WTC11 (cell line): Measurements from ENCODE around the gene JMJD6. TPM values are rescaled to one million over a fixed set of nuclear protein-coding genes. Genes with fewer than 3 reads are reported as not detected.

Experiments used
- ATAC-seq: fragments of 200-7000 bp; cut with Tn5 transposase; 2 replicates; pipeline ENCODE4 v1.10.0; 2021; ENCODE audit warnings: mild to moderate bottlenecking, moderate library complexity
- CTCF ChIA-PET: fragments of 300-600 bp; sonication (Branson Sonifier 250); formaldehyde crosslinking; loops from one replicate; lab custom pipeline; 2021; ENCODE audit warnings: antibody characterized with exemption; lab: Charles Lee
- POLR2A ChIA-PET: fragments of 350-600 bp; sonication (Branson Sonifier 250); formaldehyde crosslinking; loops from one replicate; lab custom pipeline; 2021; ENCODE audit warnings: antibody characterized with exemption; lab: Charles Lee
- DNase-seq: peaks from one replicate; pipeline ENCODE4 v3.0.0; 2021; ENCODE audit warnings: low spot score
- H3K27ac Mint-ChIP-seq: 2 replicates; pipeline ENCODE4 v1.8.0; 2021; ENCODE audit warnings: mixed read lengths
- H3K27me3 Mint-ChIP-seq: 2 replicates; pipeline ENCODE4 v1.8.0; 2021; ENCODE audit warnings: low read depth, mild to moderate bottlenecking, moderate library complexity, mixed read lengths
- H3K36me3 Mint-ChIP-seq: 2 replicates; pipeline ENCODE4 v1.8.0; 2021; ENCODE audit warnings: mixed read lengths
- H3K4me1 Mint-ChIP-seq: 2 replicates; pipeline ENCODE4 v1.8.0; 2022; ENCODE audit warnings: mixed read lengths
- H3K4me3 Mint-ChIP-seq: 2 replicates; pipeline ENCODE4 v1.8.0; 2021; ENCODE audit warnings: mild to moderate bottlenecking, moderate library complexity, mixed read lengths
- H3K9me3 Mint-ChIP-seq: 2 replicates; pipeline ENCODE4 v1.8.0; 2021; ENCODE audit warnings: mixed read lengths
- ATF2 ChIP-seq: sonication (generic); formaldehyde crosslinking; IDR thresholded peaks from 2 replicates; pipeline ENCODE4 v1.8.1; 2022; ENCODE audit warnings: low read depth, missing genetic modification reagents, borderline replicate concordance
- CBFB ChIP-seq: sonication (generic); formaldehyde crosslinking; IDR thresholded peaks from 2 replicates; pipeline ENCODE4 v1.8.1; 2022; ENCODE audit warnings: mild to moderate bottlenecking, low read depth, missing genetic modification reagents
- CREM ChIP-seq: sonication (generic); formaldehyde crosslinking; IDR thresholded peaks from 2 replicates; pipeline ENCODE4 v1.8.1; 2022; ENCODE audit warnings: mild to moderate bottlenecking, missing genetic modification reagents, moderate library complexity
- ESRRA ChIP-seq: sonication (generic); formaldehyde crosslinking; IDR thresholded peaks from 2 replicates; pipeline ENCODE4 v1.8.1; 2022; ENCODE audit warnings: mild to moderate bottlenecking, missing genetic modification reagents, borderline replicate concordance
- GABPB1 ChIP-seq: sonication (generic); formaldehyde crosslinking; IDR thresholded peaks from 2 replicates; pipeline ENCODE4 v1.8.1; 2023; ENCODE audit warnings: mild to moderate bottlenecking, missing genetic modification reagents
- HMGXB4 ChIP-seq: sonication (generic); formaldehyde crosslinking; IDR thresholded peaks from 2 replicates; pipeline ENCODE4 v1.8.1; 2023; ENCODE audit warnings: mild to moderate bottlenecking, moderate library complexity, missing genetic modification reagents
- IRF2 ChIP-seq: sonication (generic); formaldehyde crosslinking; IDR thresholded peaks from 2 replicates; pipeline ENCODE4 v1.8.0; 2022; ENCODE audit warnings: low read depth, missing genetic modification reagents, borderline replicate concordance
- KAT7 ChIP-seq: sonication (generic); formaldehyde crosslinking; IDR thresholded peaks from 2 replicates; pipeline ENCODE4 v1.8.1; 2023; ENCODE audit warnings: missing genetic modification reagents, mild to moderate bottlenecking, borderline replicate concordance
- MYBL2 ChIP-seq: sonication (generic); formaldehyde crosslinking; IDR thresholded peaks from 2 replicates; pipeline ENCODE4 v1.8.1; 2023; ENCODE audit warnings: mild to moderate bottlenecking, moderate library complexity, missing genetic modification reagents
- SMAD4 ChIP-seq: sonication (generic); formaldehyde crosslinking; IDR thresholded peaks from 2 replicates; pipeline ENCODE4 v1.8.0; 2022; ENCODE audit warnings: mild to moderate bottlenecking, missing genetic modification reagents
- TP53 ChIP-seq: sonication (generic); formaldehyde crosslinking; IDR thresholded peaks from 2 replicates; pipeline ENCODE4 v1.8.1; 2023; ENCODE audit warnings: mild to moderate bottlenecking, missing genetic modification reagents
- USF2 ChIP-seq: sonication (generic); formaldehyde crosslinking; IDR thresholded peaks from 2 replicates; pipeline ENCODE4 v1.8.1; 2023; ENCODE audit warnings: mild to moderate bottlenecking, missing genetic modification reagents, moderate library complexity
- ZBTB43 ChIP-seq: sonication (generic); formaldehyde crosslinking; IDR thresholded peaks from 2 replicates; pipeline ENCODE4 v1.8.1; 2023; ENCODE audit warnings: mild to moderate bottlenecking, missing genetic modification reagents
- ZNF396 ChIP-seq: fragments of 250-450 bp; sonication (Bioruptor Pico); IDR thresholded peaks from 2 replicates; pipeline ENCODE4 v1.8.0; 2021; ENCODE audit warnings: mild to moderate bottlenecking, moderate library complexity, borderline replicate concordance
- ZNF425 ChIP-seq: fragments of 250-450 bp; sonication (Bioruptor Pico); conservative IDR thresholded peaks from 2 replicates; pipeline ENCODE4 v1.9.0; 2021; ENCODE audit warnings: mild to moderate bottlenecking
- total RNA-seq: library from RNA; stranded (reverse); gene quantifications from 3 replicates; pipeline ENCODE4 v1.2.3, GENCODE V29; 2021

Gene JMJD6
- total RNA-seq, 1 experiment from 2014 or later = 21.6 TPM

GRCh38 chr17:76697702-76698465 lies 28.5 kb downstream of the JMJD6 start:
- Mint-ChIP-seq H3K27ac (no peak overlapping the region; the same call in 1 of the 2 replicates), H3K9me3 (no peaks in the 10 kb centered on the region), H3K4me1 (peaks cover 50% of the 10 kb centered on the region), H3K27me3 (no peaks in the 10 kb centered on the region), H3K36me3 (no peaks in the 10 kb centered on the region), H3K4me3 (no peak overlapping the region)
- ChIA-PET POLR2A (no interaction called here), CTCF (interaction anchor here (0.8 to 7.2 kb wide), 8 partner anchors 9 to 358 kb away, joined by 3 to 45 read pairs (median 6); partner anchors contain the start of genes MXRA7 and PRCD)
- DNase-seq = no peak
- peak; percentile 55 for ATAC-seq
- TF ChIP-seq ESRRA (CRISPR knock-in tag) = no peak
- no peak for TF ChIP-seq MYBL2 (CRISPR knock-in tag)
- no peak for TF ChIP-seq ATF2
- no peak for TF ChIP-seq KAT7 (CRISPR knock-in tag)
- no peak for TF ChIP-seq IRF2 (CRISPR knock-in tag)
- no peak for TF ChIP-seq CBFB (CRISPR knock-in tag)
- no peak for TF ChIP-seq TP53 (CRISPR knock-in tag)
- no peak for TF ChIP-seq ZBTB43 (CRISPR knock-in tag)
- TF ChIP-seq SMAD4 (CRISPR knock-in tag) = no peak
- no peak for TF ChIP-seq CREM (CRISPR knock-in tag)
- TF ChIP-seq USF2 (CRISPR knock-in tag) = no peak
- no peak for TF ChIP-seq GABPB1

- ChIA-PET CTCF (interaction anchor here (0.8 to 7.2 kb wide), 9 partner anchors 8 to 359 kb away, joined by 3 to 45 read pairs (median 5); partner anchors contain the start of genes MXRA7 and PRCD), POLR2A (interaction anchor here (0.5 kb wide), 1 partner anchor 1303 kb away, joined by 6 read pairs; no protein-coding TSS in a partner anchor)
- Mint-ChIP-seq H3K27me3 (no peaks in the 10 kb centered on the region), H3K27ac (peak overlapping the region; percentile 34; the same call in 1 of the 2 replicates), H3K36me3 (no peaks in the 10 kb centered on the region), H3K4me1 (peaks cover 51% of the 10 kb centered on the region), H3K9me3 (no peaks in the 10 kb centered on the region), H3K4me3 (no peak overlapping the region)
- no peak for DNase-seq
- TF ChIP-seq SMAD4 (CRISPR knock-in tag) = no peak
- TF ChIP-seq ZNF425 = no peak
- TF ChIP-seq ZNF396 (CRISPR knock-in tag) = no peak
- no peak for TF ChIP-seq HMGXB4 (CRISPR knock-in tag)
- ATAC-seq = no peak
Measured at GRCh38 chr17:76696763-76697701, 29.4 kb downstream of the JMJD6 start.
